ENCODE measurements around the gene MORN5.

MORN5 gene

GRCh38 chr9:122164286-122164685 is 4.6 kb downstream of the MORN5 start:
- FAIRE-seq: no peak
- no peak for TF ChIP-seq CTCF (IDR thresholded peaks at IDR 0.05; ENCODE audit: insufficient read depth, missing control alignments)
- DNase-seq (ENCODE audit: insufficient read length, low spot score): no peak

GRCh38 chr9:122168356-122168755 is 8.6 kb downstream of the MORN5 start:
- DNase-seq (ENCODE audit: insufficient read length, low spot score): no peak
- no peak for TF ChIP-seq CTCF (IDR thresholded peaks at IDR 0.05; ENCODE audit: insufficient read depth, missing control alignments)
- no peak for FAIRE-seq

GRCh38 chr9:122172131-122172530 is 12.4 kb downstream of the MORN5 start:
- DNase-seq (ENCODE audit: insufficient read length, low spot score): no peak
- no peak for FAIRE-seq
- TF ChIP-seq CTCF (IDR thresholded peaks at IDR 0.05; ENCODE audit: insufficient read depth, missing control alignments): no peak

GRCh38 chr9:122173670-122174069 is 14.0 kb downstream of the MORN5 start:
- no peak for TF ChIP-seq CTCF (IDR thresholded peaks at IDR 0.05; ENCODE audit: insufficient read depth, missing control alignments)
- DNase-seq (ENCODE audit: insufficient read length, low spot score): no peak
- no peak for FAIRE-seq

GRCh38 chr9:122176916-122177315 is 17.2 kb downstream of the MORN5 start:
- no peak for TF ChIP-seq CTCF (IDR thresholded peaks at IDR 0.05; ENCODE audit: insufficient read depth, missing control alignments)
- FAIRE-seq: no peak
- no peak for DNase-seq (ENCODE audit: insufficient read length, low spot score)

GRCh38 chr9:122179054-122179689 is 19.5 kb downstream of the MORN5 start:
- FAIRE-seq: no peak
- DNase-seq (ENCODE audit: insufficient read length, low spot score): no peak
- no peak for TF ChIP-seq CTCF (IDR thresholded peaks at IDR 0.05; ENCODE audit: insufficient read depth, missing control alignments)

- no peak for DNase-seq (ENCODE audit: insufficient read length, low spot score)
- TF ChIP-seq CTCF (IDR thresholded peaks at IDR 0.05; ENCODE audit: insufficient read depth, missing control alignments): no peak
- no peak for FAIRE-seq
Measured at GRCh38 chr9:122179690-122180074, 20.0 kb downstream of the MORN5 start.

All from D721Med (cell line).